GF-D8 (cell line): ENCODE data around the gene VKORC1.
"Not testable (repeated sequence)": the region's sequence is repeated elsewhere in the genome, so short reads cannot be mapped to it uniquely, and the experiment has no call there.

Experiments used
- DNase-seq: peaks from one replicate; lab custom pipeline; 2025; lab: John Stamatoyannopoulos, UW

The VKORC1 gene

GRCh38 chr16:31107465-31107867 is 12.9 kb upstream of the VKORC1 start:
- DNase-seq: no peak

- no peak for DNase-seq
Observed at GRCh38 chr16:31106509-31107464, 12.2 kb upstream of the VKORC1 start.

- peak; percentile 78 for DNase-seq
Observed at GRCh38 chr16:31105677-31106213, 11.1 kb upstream of the VKORC1 start.

GRCh38 chr16:31100876-31101641 is 6.5 kb upstream of the VKORC1 start:
- not testable (repeated sequence) for DNase-seq

- no peak for DNase-seq
Observed at GRCh38 chr16:31099860-31100638, 5.5 kb upstream of the VKORC1 start.

- no peak for DNase-seq
Observed at GRCh38 chr16:31094088-31094423, 541 bp downstream of the VKORC1 start.

GRCh38 chr16:31093132-31093703 is 1.4 kb downstream of the VKORC1 start:
- DNase-seq: no peak

GRCh38 chr16:31092330-31092729 is 2.3 kb downstream of the VKORC1 start:
- DNase-seq: no peak

GRCh38 chr16:31090540-31090939 is 4.1 kb downstream of the VKORC1 start:
- no peak for DNase-seq

- DNase-seq: no peak
Observed at GRCh38 chr16:31089199-31089598, 5.4 kb downstream of the VKORC1 start.

GRCh38 chr16:31088459-31089183 is 6.0 kb downstream of the VKORC1 start, which contains the start of gene PRSS53:
Gene PRSS53 (minus strand): TSS chr16:31088943. CDS start chr16:31088809, 134 bp downstream.
- DNase-seq: no peak

GRCh38 chr16:31087971-31088370 is 6.6 kb downstream of the VKORC1 start:
- no peak for DNase-seq

GRCh38 chr16:31087481-31087880 is 7.1 kb downstream of the VKORC1 start:
- no peak for DNase-seq

GRCh38 chr16:31086629-31086906 is 8.0 kb downstream of the VKORC1 start:
- DNase-seq: no peak

GRCh38 chr16:31085873-31086628 is 8.5 kb downstream of the VKORC1 start:
- DNase-seq: no peak

- no peak for DNase-seq
Observed at GRCh38 chr16:31085411-31085810, 9.2 kb downstream of the VKORC1 start.

- DNase-seq: no peak
Observed at GRCh38 chr16:31084584-31085302, 9.9 kb downstream of the VKORC1 start.

- DNase-seq: no peak
Observed at GRCh38 chr16:31083981-31084380, 10.6 kb downstream of the VKORC1 start.

GRCh38 chr16:31083556-31083955 is 11.0 kb downstream of the VKORC1 start:
- no peak for DNase-seq

GRCh38 chr16:31083081-31083480 is 11.5 kb downstream of the VKORC1 start:
- no peak for DNase-seq
